Mucosa of descending colon (tissue), 3 donors: ENCODE results near the gene VRTN. TPM values are rescaled to one million over a fixed set of nuclear protein-coding genes. Genes with fewer than 3 reads are reported as not detected.

ENCODE experiments used
- ATAC-seq: fragments of 200-7000 bp; cut with Tn5 transposase; one replicate; pipeline ENCODE4 v1.9.1; 2020; ENCODE audit warnings: mild to moderate bottlenecking, moderate library complexity
- DNase-seq, 3 donors: peaks; one replicate each; pipeline ENCODE4 v3.0.0-alpha.2; 2020
- H3K36me3 ChIP-seq: fragments of 200-600 bp; one replicate; pipeline ENCODE4 v1.8.0; 2021; ENCODE audit warnings: low read depth, mild to moderate bottlenecking
- H3K4me1 ChIP-seq: fragments of 200-600 bp; one replicate; pipeline ENCODE4 v1.8.0; 2021; ENCODE audit warnings: low read depth, mild to moderate bottlenecking
- H3K4me3 ChIP-seq: fragments of 200-600 bp; one replicate; pipeline ENCODE4 v1.8.0; 2021; ENCODE audit warnings: mild to moderate bottlenecking
- H3K9me3 ChIP-seq: fragments of 200-600 bp; one replicate; pipeline ENCODE4 v1.8.0; 2021; ENCODE audit warnings: mild to moderate bottlenecking
- intact Hi-C, 2 donors: fragments of 100-400 bp; cut with DNase I in 1 of 2; cut with micrococcal nuclease in 1 of 2; formaldehyde crosslinking; loops; one replicate each; pipeline versions ENCODE4 v1.11.0 to v1.11.1; 2022; cut with DNase I, micrococcal nuclease
- total RNA-seq, 3 donors: library from RNA; stranded (reverse); fragmentation: NEBNext Ultra II Directional in 2 of 3; extraction: Animal tissue kit (Norgen Biotek cat#: 25700) in 2 of 3; gene quantifications; one replicate each; pipeline versions ENCODE4 v1.2.1 to v1.2.4, GENCODE V29; 2021 to 2023
- TF ChIP-seq, protein P1 (sequence below): fragments of 200-600 bp; IDR thresholded peaks from one replicate; pipeline ENCODE4 v1.8.0; 2022; ENCODE audit warnings: antibody characterized with exemption, mild to moderate bottlenecking
- donor health status: DM: no; HTN: no; CAD: no; lungs with moderate emphysema.
- donor health status: DM: no; HTN: no; CAD: no.
- donor health status: DM: no; HTN: yes; CAD: no.

VRTN gene
- total RNA-seq, 3 donors from 2014 or later = 0.09 TPM; not detected in 2

DNA sequence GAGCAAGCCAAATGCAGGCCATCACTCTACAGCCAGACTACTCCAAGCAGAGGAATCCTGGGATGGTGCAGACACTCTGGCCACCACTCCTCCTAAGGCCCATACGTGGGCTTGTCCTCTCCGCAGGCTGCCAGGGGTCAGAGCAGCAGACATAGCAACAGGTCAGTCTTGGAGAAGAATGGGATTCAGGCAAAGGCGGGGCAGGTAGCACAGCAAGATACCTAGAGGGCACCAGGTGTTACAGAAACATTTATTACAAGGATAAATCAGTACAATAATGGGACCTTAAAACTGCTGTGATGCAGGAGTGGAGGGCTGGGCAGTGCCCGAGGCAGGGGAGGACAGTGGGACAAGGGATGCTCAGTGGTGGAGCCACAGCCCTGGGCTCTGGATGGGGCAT, 57.4 kb downstream of the VRTN start:
- no peak for DNase-seq
- no peak overlapping the region for H3K4me3 ChIP-seq
- ATAC-seq = no peak
- intact Hi-C loops = no loop called here
- peaks cover 12% of the 10 kb centered on the region for H3K4me1 ChIP-seq
- no peaks in the 10 kb centered on the region for H3K9me3 ChIP-seq
- TF ChIP-seq, protein P1, sequence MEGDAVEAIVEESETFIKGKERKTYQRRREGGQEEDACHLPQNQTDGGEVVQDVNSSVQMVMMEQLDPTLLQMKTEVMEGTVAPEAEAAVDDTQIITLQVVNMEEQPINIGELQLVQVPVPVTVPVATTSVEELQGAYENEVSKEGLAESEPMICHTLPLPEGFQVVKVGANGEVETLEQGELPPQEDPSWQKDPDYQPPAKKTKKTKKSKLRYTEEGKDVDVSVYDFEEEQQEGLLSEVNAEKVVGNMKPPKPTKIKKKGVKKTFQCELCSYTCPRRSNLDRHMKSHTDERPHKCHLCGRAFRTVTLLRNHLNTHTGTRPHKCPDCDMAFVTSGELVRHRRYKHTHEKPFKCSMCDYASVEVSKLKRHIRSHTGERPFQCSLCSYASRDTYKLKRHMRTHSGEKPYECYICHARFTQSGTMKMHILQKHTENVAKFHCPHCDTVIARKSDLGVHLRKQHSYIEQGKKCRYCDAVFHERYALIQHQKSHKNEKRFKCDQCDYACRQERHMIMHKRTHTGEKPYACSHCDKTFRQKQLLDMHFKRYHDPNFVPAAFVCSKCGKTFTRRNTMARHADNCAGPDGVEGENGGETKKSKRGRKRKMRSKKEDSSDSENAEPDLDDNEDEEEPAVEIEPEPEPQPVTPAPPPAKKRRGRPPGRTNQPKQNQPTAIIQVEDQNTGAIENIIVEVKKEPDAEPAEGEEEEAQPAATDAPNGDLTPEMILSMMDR = no peak
- no peaks in the 10 kb centered on the region for H3K36me3 ChIP-seq

DNA sequence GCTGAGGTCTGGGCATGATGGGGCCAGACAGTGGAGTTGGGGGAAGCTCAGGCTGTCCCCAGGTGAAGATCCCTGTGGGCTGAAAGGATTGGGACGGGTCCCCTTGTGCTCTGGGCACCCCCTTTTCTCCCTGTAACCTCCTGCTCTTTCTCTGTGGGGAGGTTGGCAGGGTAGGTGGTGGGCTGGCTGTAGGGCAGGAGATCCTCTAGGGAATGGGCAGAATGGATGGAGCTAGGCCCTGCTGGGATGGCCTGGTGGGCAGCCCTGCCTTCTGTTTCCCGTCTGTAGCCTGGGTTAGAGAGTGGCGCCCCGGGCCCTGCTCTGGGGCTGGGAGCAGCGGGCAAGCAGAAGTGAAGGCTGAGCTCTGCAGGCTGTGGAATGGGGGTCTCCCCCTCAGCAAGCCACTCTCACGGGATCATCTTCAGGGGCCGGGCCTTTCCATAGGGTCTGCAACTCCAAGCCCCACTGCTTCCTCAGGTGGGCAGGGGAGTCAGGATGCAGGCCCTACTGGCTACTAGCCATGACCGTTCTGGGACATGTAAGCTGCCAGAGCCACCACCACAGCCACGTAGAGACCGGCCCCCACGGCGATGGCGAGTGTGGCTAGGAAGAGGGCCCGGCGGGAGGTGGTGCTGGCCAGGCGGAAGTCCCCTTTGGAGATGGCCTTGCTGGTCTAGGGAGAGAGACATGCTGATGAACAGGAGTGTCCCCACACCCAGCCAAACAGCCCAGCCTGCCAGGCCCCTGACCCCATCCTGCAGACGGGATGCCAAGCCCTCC, 58.9 kb downstream of the VRTN start:
- ATAC-seq = no peak
- no peaks in the 10 kb centered on the region for H3K9me3 ChIP-seq
- intact Hi-C loops = no loop called here
- peaks cover 4% of the 10 kb centered on the region for H3K4me1 ChIP-seq
- H3K4me3 ChIP-seq = no peak overlapping the region
- no peak for DNase-seq
- H3K36me3 ChIP-seq = no peaks in the 10 kb centered on the region
- TF ChIP-seq, protein P1 = no peak

DNA sequence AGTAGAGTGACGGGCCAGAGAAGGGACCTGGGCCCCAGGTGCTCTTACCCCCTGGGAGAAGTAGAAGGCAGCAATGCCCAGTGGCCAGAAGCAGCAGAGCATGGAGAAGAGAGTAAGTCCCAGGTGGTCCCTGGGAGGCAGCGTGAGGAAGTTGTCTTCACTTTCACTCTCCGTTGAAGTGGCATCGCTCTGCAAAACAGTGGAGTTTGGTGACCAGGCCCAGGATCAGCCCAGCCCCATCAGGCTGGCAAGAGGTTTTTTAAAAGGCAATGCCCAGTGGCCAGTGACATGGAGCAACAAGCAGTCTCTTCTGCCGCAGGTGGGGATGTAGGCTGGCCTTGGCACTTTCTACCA, 59.5 kb downstream of the VRTN start:
- no peaks in the 10 kb centered on the region for H3K4me1 ChIP-seq
- ATAC-seq = no peak
- H3K36me3 ChIP-seq = no peaks in the 10 kb centered on the region
- TF ChIP-seq, protein P1 = no peak
- H3K9me3 ChIP-seq = no peaks in the 10 kb centered on the region
- H3K4me3 ChIP-seq = no peak overlapping the region
- intact Hi-C loops = no loop called here
- DNase-seq = no peak

DNA sequence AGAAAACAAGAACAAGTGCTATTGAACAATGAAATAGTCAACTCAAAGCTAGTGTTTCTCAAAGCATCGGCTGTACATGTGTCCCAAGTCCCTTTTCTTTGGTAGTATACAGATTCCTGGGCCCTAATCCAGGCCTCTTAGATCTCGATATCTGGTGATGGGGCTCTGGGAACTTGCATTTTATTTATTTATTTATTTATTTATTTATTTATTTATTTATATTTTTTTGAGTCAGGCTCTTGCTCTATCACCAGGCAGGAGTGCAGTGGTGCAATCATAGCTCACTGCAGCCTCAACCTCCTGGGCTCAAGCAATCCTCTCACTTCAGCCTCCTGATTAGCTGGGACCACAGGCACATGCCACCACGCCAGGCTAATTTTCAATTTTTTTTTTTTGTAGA, 60.6 kb downstream of the VRTN start:
- Histone ChIP-seq H3K9me3 (no peaks in the 10 kb centered on the region), H3K36me3 (no peaks in the 10 kb centered on the region), H3K4me3 (no peak overlapping the region), H3K4me1 (no peaks in the 10 kb centered on the region)
- intact Hi-C loops = no loop called here
- TF ChIP-seq, protein P1 = no peak
- ATAC-seq (no peak), DNase-seq (no peak)

DNA sequence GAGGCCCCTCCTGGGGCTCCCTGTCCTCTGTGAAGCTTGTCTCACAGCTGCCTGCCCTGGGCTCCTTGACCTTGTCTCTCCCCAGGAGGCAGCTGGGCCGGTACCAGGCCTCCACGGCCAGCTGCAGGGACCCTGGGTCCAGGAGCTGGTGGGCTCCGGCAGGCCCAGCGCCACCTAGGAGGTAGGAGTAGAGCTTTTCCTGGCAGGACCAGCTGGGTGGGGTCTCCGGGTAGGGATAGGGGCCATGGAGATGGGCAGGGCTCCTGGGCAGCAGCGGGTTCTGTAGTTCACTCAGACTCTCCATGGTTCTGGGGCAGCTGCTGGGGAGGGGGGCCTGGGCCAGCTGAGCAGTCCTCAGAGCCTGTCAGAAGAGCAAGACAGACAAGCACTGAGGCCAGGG, 61.2 kb downstream of the VRTN start:
- intact Hi-C loops = no loop called here
- Histone ChIP-seq H3K9me3 (no peaks in the 10 kb centered on the region), H3K4me3 (no peak overlapping the region), H3K36me3 (no peaks in the 10 kb centered on the region), H3K4me1 (no peaks in the 10 kb centered on the region)
- DNase-seq = no peak
- TF ChIP-seq, protein P1 = no peak
- no peak for ATAC-seq

Other genes starting within 250 kb of the VRTN start
- gene VSX2, start 109.0 kb upstream of the VRTN start, total RNA-seq = not detected
- gene ABCD4, start 45.5 kb upstream of the VRTN start, total RNA-seq = 10 to 100 TPM; 41.9 to 71.3 (median 53.8) TPM
- gene SYNDIG1L, start 77.7 kb downstream of the VRTN start, total RNA-seq = under 1 TPM in 2 of 3 donors, not detected in 1; 0.14 to 0.22 TPM
- gene NPC2, start 144.8 kb downstream of the VRTN start, total RNA-seq = 100 to 1,000 TPM; 150 to 212 (median 168) TPM
- 10 to 100 TPM; 22.4 to 36.1 (median 30.0) TPM for gene ISCA2, start 145.3 kb downstream of the VRTN start, total RNA-seq